Middle frontal gyrus (tissue), 1 donor: ENCODE data around the gene HLA-E.
"Not testable (repeated sequence)": the region's sequence is repeated elsewhere in the genome, so short reads cannot be mapped to it uniquely, and the experiment has no call there.

Experiments used
- DNase-seq: peaks from one replicate; pipeline ENCODE4 v3.0.0-alpha.2; 2015; ENCODE audit warnings: low spot score; ENCODE audit errors: extremely low spot score

HLA-E gene

DNA sequence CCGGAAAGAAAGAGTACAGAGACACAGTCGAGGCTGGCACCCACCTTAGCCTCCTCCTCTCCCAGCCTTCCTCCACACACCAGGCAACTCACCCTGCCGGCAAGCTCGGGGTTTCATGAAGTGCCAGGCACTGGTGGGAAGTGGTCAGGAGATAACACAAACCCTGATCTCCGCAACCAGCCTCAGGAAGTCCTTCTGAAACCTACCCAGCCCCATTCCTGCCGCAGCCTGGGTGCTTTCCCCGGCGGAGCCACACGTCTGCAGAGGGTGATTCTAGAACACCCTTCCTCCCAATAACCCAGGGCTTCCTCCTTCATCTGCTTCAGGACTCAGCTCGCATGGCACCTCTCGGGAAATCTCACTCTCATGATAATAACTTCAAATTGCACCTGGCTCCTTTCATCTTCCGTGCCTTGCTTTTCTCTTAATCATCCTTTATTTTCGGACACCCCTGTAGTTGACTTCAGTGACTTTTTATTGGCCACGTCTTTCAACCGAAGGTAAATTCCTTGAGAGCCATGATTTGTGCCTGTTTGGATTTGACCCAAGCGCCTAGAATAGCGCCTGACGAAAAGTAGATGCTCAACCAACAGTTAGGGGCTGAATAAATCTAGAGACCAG is 8.7 kb upstream of the HLA-E start:
- DNase-seq: no peak

DNA sequence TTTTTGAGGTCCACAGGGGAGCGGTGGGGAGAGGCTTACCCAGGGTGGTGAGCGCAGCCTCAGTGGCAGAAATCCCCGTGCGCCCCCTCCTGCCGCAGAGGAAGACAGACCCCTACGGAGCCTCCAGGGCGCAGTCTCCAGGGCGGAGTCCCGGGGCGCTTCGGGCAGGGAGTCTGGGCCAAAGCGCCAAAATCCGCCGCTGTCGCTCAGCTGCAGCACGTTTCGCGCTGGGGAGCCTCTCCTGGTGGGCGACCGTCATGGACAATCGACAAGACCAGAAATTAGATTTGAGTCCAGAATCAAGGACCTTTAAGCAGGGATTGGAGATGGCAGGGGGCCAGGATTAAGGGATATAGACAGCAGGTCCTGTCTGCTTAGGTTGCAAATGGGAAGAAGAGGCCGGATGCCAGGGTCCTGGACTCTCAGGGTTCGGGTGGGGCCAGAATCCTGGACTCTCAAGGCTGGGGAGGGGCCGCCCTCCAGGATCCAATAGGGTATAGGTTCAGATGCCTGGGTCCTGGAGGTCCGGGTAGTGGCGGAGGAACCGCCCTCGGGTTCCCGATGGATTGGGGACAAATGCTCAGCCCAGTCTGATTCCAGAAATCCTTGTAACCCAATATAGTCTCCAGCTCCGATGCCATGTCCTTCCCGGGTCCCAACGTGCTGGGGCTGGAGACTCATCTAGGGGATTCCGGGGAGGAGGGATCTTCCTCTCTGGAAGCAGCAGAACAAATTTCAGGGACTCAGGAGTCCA is 7.9 kb upstream of the HLA-E start:
- DNase-seq: no peak

DNA sequence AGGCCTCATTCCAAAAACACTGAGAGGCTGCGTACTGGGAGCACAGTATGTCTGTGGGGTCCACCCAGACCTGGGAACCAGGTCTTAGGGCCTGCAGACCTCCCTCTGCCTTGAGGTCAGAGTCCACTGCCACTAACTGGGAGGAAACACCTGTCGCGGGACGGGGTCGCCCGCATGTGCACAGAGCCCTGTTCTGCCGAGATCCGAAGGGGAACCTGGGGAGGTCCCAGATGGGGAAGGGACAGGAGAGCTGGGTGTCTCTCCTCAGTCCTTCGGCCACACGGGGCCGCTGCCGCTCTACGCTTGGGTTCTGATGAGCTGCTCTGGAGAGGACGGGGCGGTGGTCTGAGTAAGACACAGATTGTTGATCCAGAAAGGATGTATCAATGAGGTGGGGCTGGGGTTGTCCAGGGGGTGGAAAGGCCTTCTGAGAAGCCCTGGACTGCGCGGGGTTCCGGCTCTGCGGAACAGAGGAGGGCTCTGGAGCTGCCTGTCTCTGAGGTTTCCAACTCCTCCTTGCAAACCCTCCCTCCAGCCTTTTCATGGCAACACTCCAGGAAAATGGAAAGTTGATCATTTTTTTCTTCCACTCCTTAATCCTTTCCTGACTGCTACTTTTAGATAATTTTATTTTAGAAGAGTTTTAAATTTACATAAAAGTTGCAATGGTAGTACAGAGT is 7.2 kb upstream of the HLA-E start:
- not testable (repeated sequence) for DNase-seq

DNA sequence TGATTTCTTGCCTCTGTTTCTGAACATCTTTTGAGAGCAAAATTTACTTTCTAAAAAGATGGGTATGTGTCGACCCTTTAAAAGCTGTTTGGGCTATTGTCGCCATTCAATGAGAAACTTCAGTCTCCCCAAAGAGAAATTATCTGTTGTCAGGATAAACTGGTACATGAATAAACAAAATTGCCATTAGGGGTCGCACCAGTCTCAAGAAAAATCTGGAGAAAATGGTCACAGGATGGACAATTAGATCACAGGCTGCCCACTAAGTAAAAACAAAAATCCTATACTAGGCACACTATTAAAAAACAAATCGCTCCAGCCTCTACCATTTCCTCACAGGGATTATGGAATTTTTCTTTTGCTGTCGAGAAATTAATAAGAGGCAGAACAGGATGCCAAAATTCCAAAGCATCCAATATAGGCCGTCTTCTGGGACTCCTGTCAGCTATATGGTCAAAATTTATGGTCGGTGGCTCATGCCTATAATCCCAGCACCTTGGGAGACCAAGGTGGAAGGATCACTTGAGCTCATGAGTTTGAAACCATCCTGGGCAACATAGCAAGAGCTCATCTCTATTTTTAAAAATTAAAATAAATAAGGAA is 5.5 kb upstream of the HLA-E start:
- peak; percentile 46 for DNase-seq

DNA sequence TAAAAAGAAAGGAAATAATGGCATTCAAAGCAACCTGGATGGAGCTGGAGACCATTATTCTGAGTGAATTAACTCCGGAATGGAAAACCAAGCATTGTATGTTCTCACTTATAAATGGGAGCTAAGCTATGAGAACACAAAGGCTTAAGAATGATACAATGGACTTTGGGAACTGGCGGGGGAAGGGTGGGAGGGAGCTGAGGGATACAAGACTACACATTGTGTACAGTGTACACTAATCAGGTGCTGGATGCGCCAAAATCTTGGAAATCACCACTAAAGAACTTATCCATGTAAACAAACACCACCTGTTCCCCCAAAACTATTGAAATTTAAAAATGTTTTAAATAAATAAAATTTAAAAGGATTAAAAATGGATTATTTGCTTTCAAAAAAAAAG is 4.1 kb upstream of the HLA-E start:
- no peak for DNase-seq

DNA sequence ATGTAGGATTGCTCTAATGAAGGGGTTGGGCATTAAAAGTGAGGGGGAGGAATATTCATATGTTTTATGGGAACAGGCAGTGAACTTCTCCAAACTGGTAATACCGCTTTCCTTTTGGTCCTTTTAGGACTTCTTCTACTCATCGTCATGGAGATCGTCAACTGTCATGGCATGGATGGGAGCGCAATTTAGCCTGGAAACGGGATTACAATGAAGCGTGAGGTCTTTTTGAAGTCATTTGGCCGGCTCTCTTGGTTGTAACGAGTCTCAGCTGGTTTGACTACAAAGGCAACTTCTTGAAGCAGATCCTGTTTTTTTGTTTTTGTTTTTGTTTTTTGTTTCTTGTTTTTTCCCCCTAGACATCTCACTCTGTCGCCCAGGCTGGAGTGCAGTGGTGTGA is 1.4 kb upstream of the HLA-E start:
- no peak for DNase-seq

DNA sequence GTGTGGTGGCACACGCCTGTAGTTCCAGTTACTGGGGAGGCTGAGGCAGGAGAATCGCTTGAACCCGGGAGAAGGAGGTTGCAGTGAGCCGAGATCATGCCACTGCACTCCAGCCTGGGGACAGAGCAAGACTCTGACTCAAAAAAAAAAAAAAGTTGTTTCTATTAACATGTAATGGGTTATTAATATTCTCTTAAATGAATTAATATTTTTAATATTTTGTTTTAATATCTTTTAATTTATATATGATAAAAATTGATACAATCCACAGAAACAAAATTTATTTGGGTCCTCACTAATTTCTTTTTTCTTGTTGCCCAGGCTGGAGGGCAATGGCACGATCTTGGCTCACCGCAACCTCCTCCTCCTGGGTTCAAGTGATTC is 620 bp upstream of the HLA-E start:
- not testable (repeated sequence) for DNase-seq

DNA sequence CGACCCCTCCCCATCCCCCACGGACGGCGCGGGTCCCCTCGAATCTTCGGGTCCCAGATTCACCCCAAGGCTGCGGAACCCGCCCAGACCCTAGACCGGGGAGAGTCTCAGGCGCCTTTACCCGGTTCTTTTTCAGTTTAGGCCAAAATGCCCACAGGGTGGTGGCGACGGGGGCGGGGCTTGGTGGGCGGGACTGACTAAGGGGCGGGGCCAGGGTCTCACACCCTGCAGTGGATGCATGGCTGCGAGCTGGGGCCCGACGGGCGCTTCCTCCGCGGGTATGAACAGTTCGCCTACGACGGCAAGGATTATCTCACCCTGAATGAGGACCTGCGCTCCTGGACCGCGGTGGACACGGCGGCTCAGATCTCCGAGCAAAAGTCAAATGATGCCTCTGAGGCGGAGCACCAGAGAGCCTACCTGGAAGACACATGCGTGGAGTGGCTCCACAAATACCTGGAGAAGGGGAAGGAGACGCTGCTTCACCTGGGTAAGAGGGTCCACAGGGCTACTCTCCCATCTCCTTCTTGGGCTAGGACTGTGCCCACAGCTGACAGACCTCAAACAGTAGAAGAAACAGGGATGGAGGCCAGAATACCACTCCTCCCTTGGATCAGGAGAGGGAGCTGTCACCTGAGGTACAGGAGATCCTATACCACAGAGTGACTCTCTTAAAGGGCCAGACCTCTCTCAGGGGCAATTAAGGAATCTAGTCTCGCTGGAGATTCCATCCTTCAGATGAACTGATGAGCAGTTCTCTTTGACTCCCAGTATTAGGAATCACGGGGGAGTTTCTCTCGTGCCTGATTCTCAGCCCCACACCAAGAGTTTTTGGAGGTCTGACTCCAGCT is 942 bp downstream of the HLA-E start:
- no peak for DNase-seq

DNA sequence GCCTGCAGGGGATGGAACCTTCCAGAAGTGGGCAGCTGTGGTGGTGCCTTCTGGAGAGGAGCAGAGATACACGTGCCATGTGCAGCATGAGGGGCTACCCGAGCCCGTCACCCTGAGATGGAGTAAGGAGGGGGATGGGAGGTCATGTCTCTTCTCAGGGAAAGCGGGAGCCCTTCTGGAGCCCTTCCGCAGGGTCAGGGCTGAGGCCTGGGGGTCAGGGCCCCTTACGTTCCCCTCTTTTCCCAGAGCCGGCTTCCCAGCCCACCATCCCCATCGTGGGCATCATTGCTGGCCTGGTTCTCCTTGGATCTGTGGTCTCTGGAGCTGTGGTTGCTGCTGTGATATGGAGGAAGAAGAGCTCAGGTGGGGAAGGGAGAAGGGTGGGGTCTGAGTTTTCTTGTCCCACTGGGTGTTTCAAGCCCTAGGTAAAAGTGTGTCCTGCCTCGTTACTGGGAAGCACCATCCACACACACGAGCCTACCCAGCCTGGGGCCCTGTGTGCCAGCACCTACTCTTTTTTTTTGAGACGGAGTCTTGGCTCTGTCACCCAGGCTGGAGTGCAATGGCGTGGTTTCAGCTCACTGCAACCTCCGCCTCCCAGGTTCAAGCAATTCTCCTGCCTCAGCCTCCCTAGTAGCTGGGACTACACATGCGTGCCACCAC is 2.1 kb downstream of the HLA-E start:
- DNase-seq: not testable (repeated sequence)

DNA sequence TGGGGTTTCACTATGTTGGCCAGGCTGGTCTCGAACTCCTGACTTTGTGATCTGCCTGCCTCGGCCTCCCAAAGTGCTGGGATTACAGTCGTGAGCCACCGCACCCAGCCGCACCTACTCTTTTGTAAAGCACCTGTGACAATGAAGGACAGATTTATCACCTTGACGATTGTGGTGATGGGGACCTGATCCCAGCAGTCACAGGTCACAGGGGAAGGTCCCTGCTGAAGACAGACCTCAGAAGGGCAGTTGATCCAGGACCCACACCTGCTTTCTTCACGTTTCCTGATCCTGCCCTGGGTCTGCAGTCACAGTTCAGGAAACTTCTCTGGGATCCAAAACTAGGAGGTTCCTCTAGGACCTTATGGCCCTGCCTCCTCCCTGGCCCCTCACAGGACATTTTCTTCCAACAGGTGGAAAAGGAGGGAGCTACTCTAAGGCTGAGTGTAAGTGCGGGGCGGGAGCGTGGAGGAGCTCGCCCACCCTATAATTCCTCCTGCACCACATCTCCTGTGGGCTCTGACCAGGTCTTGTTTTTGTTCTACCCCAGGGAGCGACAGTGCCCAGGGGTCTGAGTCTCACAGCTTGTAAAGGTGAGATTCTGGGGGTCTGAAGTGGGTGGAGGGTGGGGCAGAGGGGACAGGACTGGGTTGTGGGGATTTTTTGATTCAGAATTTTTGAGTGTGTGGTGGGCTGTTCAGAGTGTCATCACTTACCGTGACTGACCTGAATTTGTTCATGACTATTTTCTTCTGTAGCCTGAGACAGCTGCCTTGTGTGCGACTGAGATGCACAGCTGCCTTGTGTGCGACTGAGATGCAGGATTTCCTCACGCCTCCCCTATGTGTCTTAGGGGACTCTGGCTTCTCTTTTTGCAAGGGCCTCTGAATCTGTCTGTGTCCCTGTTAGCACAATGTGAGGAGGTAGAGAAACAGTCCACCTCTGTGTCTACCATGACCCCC is 3.0 kb downstream of the HLA-E start:
- DNase-seq: no peak

DNA sequence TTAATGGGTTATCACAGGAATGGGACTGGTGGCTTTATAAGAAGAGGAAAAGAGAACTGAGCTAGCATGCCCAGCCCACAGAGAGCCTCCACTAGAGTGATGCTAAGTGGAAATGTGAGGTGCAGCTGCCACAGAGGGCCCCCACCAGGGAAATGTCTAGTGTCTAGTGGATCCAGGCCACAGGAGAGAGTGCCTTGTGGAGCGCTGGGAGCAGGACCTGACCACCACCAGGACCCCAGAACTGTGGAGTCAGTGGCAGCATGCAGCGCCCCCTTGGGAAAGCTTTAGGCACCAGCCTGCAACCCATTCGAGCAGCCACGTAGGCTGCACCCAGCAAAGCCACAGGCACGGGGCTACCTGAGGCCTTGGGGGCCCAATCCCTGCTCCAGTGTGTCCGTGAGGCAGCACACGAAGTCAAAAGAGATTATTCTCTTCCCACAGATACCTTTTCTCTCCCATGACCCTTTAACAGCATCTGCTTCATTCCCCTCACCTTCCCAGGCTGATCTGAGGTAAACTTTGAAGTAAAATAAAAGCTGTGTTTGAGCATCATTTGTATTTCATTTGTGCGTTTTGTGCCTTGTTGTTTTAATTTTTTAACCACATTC is 4.4 kb downstream of the HLA-E start:
- no peak for DNase-seq

DNA sequence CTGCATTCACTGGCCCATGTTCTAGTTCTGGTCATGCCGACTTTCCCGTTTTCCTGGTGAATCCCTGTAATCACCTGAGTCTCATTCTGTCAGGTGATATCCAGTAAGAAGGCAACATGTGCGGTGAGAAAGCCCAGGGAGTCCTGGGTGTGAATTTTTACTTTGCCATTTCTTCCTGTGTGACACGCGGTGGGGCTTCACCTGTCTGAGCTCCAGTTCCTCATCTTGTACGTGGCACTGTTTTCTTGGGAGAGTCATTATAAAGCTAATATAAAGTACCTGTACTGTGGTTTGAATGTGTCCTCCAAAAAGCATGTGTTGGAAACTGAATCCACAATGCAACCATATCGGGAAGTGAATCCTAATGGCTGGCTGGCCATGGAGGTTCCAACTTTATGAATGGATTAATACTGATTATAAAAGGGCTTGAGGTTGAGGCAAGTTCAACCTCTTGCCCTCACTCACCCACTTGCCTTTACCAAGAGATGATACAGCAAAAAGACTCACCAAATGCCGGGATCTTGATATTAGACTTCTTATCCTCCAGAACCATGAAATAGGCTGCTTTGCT is 5.1 kb downstream of the HLA-E start:
- no peak for DNase-seq

DNA sequence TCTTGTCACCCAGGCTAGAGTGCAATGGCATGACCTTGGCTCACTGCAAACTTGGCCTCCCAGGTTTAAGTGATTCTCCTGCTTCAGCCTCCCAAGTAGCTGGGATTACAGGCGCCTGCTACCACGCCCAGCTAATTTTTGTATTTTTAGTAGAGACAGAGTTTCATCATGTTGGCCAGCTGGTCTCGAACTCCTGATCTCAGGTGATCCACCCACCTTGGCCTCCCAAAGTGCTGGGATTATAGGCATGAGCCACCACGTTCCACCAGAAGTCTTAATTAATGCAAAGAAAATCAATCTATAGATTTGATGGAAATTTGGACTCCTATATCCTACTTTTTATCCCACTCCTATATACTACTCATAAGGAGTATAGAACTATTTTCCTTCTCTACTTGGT is 5.8 kb downstream of the HLA-E start:
- DNase-seq: not testable (repeated sequence)

DNA sequence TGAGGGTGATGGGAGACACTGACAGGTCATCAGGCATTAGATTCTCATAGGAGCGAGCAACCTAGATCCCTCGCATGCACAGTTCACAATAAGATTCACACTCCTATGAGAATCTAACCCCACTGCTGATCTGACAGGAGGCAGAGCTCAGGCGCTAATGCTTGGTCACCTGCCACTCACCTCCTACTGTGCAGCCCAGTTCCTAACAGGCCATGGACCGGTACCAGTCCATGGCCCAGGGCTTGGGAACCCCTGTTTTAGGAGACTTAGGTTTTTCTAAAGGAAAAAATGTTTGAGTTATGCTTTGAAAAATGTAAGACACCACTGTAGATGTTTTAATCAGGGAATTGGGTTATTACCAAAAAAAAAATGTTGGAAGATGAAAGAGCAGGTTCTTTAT is 6.7 kb downstream of the HLA-E start:
- DNase-seq: no peak

DNA sequence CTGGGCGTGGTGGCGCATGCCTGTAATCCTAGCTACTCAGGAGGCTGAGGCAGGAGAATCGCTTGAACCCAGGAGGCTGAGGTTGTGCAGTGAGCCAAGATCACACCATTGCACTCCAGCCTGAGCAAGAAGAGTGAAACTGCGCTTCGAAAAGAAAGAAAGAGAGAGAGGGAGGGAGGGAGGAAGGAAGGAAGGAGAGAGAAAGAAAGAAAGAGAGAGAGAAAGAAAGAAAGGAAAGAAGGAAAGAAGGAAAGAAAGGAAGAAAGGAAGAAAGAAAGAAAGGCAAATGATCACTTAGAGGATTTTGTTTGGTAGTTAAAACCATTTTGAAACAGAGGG is 7.9 kb downstream of the HLA-E start:
- not testable (repeated sequence) for DNase-seq

DNA sequence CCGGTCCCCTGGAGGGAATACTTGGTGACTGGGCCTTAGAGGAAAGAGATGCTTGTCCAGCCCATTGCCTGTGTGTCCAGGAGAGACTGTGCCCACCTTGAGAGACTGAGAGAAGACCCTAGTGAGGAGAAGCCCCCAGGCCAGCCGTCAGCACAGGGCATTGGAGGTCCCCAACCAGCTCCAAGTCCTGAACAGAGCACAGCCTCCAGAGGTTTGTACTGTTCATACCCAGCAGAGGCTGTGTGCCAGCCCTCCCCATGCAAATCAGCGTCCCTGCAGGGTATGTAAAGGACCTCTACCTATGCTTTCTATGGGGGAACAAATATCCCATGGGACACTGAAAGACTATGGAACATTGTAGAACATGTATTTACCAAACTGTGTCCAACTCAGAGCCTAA is 8.4 kb downstream of the HLA-E start:
- no peak for DNase-seq

DNA sequence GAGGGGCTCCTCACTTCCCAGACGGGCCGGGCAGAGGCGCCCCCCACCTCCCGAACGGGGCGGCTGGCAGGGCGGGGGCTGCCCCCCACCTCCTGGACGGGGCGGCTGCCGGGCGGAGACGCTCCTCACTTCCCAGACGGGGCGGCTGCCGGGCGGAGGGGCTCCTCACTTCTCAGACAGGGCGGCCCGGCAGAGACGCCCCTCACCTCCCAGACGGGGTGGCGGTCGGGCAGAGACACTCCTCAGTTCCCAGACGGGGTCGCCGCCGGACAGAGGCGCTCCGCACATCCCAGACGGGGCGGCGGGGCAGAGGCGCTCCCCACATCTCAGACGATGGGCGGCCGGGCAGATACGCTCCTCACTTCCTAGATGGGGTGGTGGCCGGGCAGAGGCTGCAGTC is 9.4 kb downstream of the HLA-E start:
- not testable (repeated sequence) for DNase-seq

DNA sequence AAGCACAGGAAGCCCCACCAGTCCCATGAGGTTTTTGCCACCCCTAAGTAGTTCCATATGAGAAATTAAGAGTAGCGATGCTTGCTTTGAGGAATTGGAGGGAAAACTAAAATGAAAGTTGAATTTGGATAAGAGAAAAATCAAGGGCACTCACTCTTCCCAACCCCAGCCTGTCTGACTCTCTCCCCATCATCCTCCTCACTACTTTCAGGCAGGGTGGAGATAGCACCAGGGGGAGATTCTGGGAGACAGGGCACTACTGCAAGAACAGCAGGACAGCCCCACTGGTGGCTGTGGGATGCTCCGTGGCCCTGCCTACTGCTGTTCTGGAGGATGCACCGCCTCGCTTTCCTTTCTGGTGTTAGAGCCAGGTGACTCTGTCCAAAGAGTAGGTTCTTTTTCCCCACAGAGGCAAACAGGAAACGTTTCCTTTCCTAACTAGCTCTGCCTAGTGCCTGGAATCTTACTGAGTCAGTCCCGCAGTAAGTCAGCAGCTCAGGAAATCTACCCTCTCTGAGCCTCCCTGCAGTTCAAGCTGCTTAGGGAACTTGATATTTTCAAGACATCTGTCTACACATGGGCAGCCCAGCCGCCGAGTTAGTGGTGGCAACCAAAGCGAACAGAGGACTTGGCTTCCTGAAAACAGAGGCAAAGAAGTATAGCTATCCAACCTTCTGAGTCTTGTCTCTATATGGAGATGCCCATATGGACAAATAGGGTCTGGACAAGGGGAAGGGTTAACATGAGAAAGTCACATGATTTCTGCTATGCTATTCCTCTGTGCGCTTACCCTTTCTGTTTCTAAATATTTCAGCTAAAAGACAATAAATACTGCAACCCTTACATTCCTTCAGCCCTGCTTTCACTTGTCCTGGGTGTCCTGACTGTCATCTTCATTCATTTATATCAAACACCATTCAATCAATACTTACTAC is 11.4 kb downstream of the HLA-E start:
- DNase-seq: no peak
